ENCODE results near the gene WDR18. TPM values are rescaled to one million over a fixed set of nuclear protein-coding genes. Genes with fewer than 3 reads are reported as not detected.
A peak's percentile ranks its signal among the peaks of the same experiment; 100 is the strongest.

WDR18 gene
- total RNA-seq, 1 donor from 2014 or later: 45.7 TPM

GRCh38 chr19:1038978-1039645 lies 55.0 kb downstream of the WDR18 start:
- no peak for DNase-seq (ENCODE audit: low spot score in 2 of 2)
- FAIRE-seq: no peak

- FAIRE-seq: no peak
- peak; percentile 87 to 96 for DNase-seq (ENCODE audit: low spot score in 2 of 2)
Measured at GRCh38 chr19:1039646-1040475, 55.7 kb downstream of the WDR18 start, which contains the start of gene ABCA7. Gene ABCA7 (plus strand): TSS chr19:1040107. CDS start chr19:1041362, 1,255 bp downstream.

- DNase-seq (ENCODE audit: low spot score in 2 of 2): peak; percentile 94 to 97
- no peak for FAIRE-seq
Measured at GRCh38 chr19:1040476-1041271, 56.5 kb downstream of the WDR18 start.

- no peak for DNase-seq (ENCODE audit: low spot score in 2 of 2)
Measured at GRCh38 chr19:1041272-1041834, 57.2 kb downstream of the WDR18 start.

GRCh38 chr19:1041835-1042685 lies 57.9 kb downstream of the WDR18 start:
- no peak for FAIRE-seq

More at GRCh38 chr19:1041272-1041834, 57.2 kb downstream of the WDR18 start:
- FAIRE-seq: no peak

GRCh38 chr19:1042689-1043511 lies 58.8 kb downstream of the WDR18 start:
- DNase-seq (ENCODE audit: low spot score in 2 of 2) (no peak), FAIRE-seq (no peak)

More at GRCh38 chr19:1041835-1042685, 57.9 kb downstream of the WDR18 start:
- DNase-seq (ENCODE audit: low spot score in 2 of 2): no peak

Small RNA genes within 50 kb of the gene (small RNA-seq; reads per million reads assigned to genes)
- 0.51 reads per million, percentile 40 among the genes with 10 or more reads in this experiment for gene RNU6-2

Other genes with a start within 250 kb of the WDR18 start
- gene MISP, start 233.2 kb upstream of the WDR18 start, total RNA-seq: 0.41 TPM
- 28.1 TPM for gene PTBP1, start 186.9 kb upstream of the WDR18 start, total RNA-seq
- gene PLPPR3, start 162.4 kb upstream of the WDR18 start, total RNA-seq: 119 TPM
- 0.41 TPM for gene AZU1, start 156.5 kb upstream of the WDR18 start, total RNA-seq
- gene PRTN3, start 143.3 kb upstream of the WDR18 start, total RNA-seq: 1.2 TPM
- gene ELANE, start 132.0 kb upstream of the WDR18 start, total RNA-seq: not detected
- gene CFD, start 124.7 kb upstream of the WDR18 start, total RNA-seq: 0.82 TPM
- gene MED16, start 91.2 kb upstream of the WDR18 start, total RNA-seq: 15.9 TPM
- gene RNU6-9, start 90.9 kb upstream of the WDR18 start, total RNA-seq: not detected
- 26.5 TPM for gene R3HDM4, start 71.1 kb upstream of the WDR18 start, total RNA-seq
- 0.41 TPM for gene KISS1R, start 67.0 kb upstream of the WDR18 start, total RNA-seq
- gene ARID3A, start 58.3 kb upstream of the WDR18 start, total RNA-seq: 2.4 TPM
- gene GRIN3B, start 16.1 kb downstream of the WDR18 start, total RNA-seq: under 0.01 TPM
- 29.3 TPM for gene TMEM259, start 36.8 kb downstream of the WDR18 start, total RNA-seq
- not detected for gene RNU6-2, start 37.2 kb downstream of the WDR18 start, total RNA-seq
- gene CNN2, start 42.3 kb downstream of the WDR18 start, total RNA-seq: 8.2 TPM
- 2.0 TPM for gene ABCA7, start 55.8 kb downstream of the WDR18 start, total RNA-seq
- 1.2 TPM for gene ARHGAP45, start 82.8 kb downstream of the WDR18 start, total RNA-seq
- 35.5 TPM for gene POLR2E, start 111.0 kb downstream of the WDR18 start, total RNA-seq
- gene GPX4, start 119.6 kb downstream of the WDR18 start, total RNA-seq: 150 TPM
- gene SBNO2, start 189.9 kb downstream of the WDR18 start, total RNA-seq: 4.1 TPM
- 45.7 TPM for gene STK11, start 221.4 kb downstream of the WDR18 start, total RNA-seq

Measured in frontal cortex (tissue), 4 donors.